ENCODE measurements around the gene LMOD3.

The LMOD3 gene

GRCh38 chr3:69122403-69122802 lies at the start of gene LMOD3:
Gene LMOD3, minus strand, starts transcription at chr3:69122595. Its CDS starts 209 bp downstream, at chr3:69122386.
- DNase-seq: no peak

GRCh38 chr3:69172058-69172457 lies 49.7 kb upstream of the LMOD3 start:
- DNase-seq: no peak

DNA sequence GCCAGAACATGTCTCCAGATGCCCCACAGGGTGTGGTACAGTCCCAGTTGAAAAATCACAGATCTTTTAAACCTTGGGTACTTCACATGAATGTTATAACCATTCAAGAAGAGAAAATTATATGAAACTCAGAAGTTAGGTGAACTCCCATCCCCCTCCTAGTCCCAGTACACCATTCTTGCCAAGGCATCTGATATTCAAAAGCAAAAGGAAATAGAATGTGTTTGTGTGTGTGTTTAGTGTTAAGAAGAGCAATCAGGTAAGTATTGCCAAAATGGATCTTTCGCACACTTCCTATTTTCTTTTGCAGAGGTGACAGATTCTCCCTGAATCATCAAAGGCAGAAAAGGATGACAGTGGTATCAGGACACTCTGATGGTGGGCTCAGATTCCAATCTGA lies 44.1 kb upstream of the LMOD3 start:
- DNase-seq: no peak

GRCh38 chr3:69165744-69166143 lies 43.3 kb upstream of the LMOD3 start:
- no peak for DNase-seq

- DNase-seq: no peak
Measured at GRCh38 chr3:69164296-69164695, 41.9 kb upstream of the LMOD3 start.

DNA sequence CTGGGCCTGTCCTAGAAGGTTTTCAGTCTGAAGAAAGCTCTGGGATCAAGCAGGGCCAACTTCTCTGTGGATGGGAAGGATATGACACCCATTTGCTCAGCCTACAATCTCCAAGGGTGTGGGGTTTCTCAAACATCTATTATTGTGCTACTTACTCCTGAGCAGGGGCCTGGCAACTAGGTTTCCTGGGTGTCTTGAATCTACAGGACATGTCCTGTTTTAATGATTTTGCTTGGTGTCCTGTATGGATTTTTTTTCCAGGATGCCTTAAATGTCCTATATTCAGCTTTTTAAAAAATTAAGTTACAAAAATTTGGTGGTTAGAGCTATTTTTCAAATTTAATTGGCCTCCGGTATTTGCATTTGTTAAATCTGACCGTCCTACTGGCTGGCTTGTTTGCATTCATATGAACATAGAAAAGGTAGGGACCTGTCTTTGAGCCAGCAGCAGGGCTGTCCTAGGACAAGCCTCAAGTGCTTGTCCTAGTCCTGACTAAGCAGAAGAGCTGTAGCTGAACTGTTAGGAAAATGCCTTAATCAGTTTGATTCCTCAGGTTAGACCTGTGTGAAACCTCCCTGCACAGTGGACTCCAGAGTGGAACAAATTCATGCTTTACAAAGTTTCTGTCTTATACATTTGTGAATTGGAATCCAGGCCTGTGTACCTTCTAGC lies 40.0 kb upstream of the LMOD3 start:
- DNase-seq: no peak

GRCh38 chr3:69161587-69162307 lies 39.4 kb upstream of the LMOD3 start:
- no peak for DNase-seq

DNA sequence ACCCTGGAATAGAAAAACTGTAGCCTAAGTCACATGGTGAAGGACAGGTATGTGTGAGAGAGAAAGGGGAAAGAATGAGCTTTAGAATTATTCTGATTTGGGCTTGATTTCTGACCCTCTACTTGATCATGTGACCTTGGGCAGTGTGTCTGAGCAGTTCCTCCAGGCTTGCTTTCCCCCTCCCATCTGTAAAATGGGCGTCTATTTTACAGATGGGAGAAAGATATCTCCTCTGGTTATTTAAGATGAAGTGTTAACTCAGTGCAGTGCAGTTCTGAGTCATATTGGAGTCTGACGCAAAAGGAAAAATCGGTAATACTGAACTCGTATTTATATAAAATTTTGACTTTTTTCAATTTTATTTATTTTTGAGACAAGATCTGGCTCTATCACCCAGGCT lies 38.1 kb upstream of the LMOD3 start:
- DNase-seq: no peak

DNA sequence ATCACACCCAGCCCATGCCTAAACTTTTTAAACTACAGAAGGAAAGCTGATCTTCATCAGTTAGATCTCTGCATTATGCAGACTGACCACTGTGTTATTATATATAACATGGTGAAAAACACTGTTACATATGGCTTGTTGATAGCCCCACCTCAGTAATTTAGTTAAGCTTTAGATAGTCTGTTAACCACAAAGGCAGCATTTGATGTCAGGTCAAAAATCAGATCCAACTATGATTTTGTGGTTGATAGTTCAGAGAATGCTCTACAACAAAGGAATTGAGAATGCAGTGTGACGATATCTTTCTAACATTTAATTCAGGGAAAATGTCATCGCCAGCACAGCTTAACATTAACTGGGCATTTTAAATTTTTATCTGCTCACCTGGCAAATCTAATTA lies 37.7 kb upstream of the LMOD3 start:
- DNase-seq: no peak

DNA sequence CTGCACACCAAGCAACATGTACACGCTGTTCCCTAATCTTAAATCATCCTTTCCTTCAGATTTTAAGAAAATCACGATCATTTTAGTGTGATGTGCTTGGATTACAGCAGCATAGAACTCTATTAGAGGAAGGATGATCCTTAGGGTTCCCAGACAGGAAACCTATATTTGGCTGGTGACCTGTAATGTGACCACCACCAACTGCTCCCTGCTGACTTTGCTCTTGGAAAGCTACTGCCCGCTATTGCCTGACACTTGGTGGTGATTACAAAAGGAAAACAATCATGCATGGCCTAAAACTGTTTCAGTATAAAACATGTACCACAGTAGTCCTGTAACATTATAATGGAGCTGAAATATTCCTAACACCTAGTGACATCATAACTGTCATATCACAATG lies 27.2 kb upstream of the LMOD3 start:
- DNase-seq: no peak

- DNase-seq: no peak
Measured at GRCh38 chr3:69145688-69146087, 23.3 kb upstream of the LMOD3 start.

GRCh38 chr3:69144631-69145245 lies 22.3 kb upstream of the LMOD3 start:
- no peak for DNase-seq

GRCh38 chr3:69143612-69144011 lies 21.2 kb upstream of the LMOD3 start:
- no peak for DNase-seq

- no peak for DNase-seq
Measured at GRCh38 chr3:69142797-69143454, 20.5 kb upstream of the LMOD3 start.

- DNase-seq: no peak
Measured at GRCh38 chr3:69142090-69142489, 19.7 kb upstream of the LMOD3 start.

DNA sequence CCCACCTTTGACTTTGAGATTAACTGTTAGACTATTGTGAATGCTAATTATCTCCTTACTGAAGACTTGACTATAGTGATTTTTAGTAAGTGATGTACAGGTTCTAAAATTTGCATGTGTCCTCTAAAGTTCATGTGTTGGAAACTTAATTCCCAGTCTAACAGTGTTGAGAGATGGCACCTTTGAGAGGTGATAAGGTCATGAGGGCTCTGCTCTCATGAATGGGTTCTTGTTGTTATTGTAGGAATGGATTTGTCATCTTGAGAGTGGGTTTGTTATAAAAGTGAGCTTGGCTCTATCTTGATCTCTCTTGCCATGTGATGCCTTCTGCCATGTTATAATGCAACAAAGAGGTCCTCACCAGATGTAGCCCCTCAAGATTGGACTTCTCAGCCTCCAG lies 18.9 kb upstream of the LMOD3 start:
- DNase-seq: no peak

- no peak for DNase-seq
Measured at GRCh38 chr3:69137412-69137811, 15.0 kb upstream of the LMOD3 start.

- DNase-seq: no peak
Measured at GRCh38 chr3:69137005-69137404, 14.6 kb upstream of the LMOD3 start.

DNA sequence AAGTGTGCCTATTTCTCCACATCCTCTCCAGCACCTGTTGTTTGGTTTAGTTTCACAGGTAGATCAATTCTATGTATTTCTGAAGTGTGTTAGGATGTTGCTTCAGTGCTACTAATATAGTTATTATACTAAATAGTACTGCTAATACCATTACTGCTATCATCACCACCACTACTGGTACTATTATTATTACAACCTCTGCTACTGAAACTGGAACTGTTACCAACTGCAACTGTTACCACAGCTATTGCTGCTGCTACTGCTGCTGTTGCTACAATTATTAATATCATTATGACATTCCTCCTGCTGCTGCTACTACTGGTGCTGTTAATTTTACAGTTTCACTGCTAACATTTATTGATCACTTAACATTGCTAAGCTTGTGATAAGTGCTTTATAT lies 8.3 kb upstream of the LMOD3 start:
- no peak for DNase-seq

- DNase-seq: no peak
Measured at GRCh38 chr3:69129531-69129930, 7.1 kb upstream of the LMOD3 start.

GRCh38 chr3:69128509-69128908 lies 6.1 kb upstream of the LMOD3 start:
- no peak for DNase-seq

DNA sequence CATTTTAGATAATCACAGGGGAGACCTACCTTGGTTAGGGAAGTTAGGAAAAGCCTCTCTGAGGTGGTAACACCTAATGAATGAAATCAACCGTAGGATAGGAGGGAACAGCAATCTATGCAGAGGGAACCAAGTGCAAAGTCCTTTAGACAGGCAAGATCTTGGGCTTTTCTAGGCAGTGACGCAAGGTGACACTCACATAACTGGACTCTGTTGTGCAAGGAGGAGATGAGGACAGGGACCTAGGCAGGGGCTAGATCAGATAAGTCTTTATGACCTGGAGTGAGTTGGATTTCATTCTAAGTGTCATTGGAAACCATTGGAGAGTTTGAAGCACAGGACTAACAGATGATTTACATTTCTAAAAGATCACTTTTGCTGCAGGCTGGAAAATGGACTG lies 4.6 kb upstream of the LMOD3 start:
- no peak for DNase-seq

GRCh38 chr3:69126216-69126615 lies 3.8 kb upstream of the LMOD3 start:
- no peak for DNase-seq

- no peak for DNase-seq
Measured at GRCh38 chr3:69121950-69122349, 445 bp downstream of the LMOD3 start.

All from activated CD4-positive, CD25-positive, alpha-beta regulatory T cell treated with anti-CD3 and anti-CD28 coated beads, Interleukin-2, amount 50 U/mL, for 72 hours (primary cell).